Nucleus accumbens (tissue), 56 donors: ENCODE measurements around the gene C1orf159.
"Not testable (repeated sequence)": the region's sequence is repeated elsewhere in the genome, so short reads cannot be mapped to it uniquely, and the experiment has no call there.

ENCODE experiments used
- DNase-seq, 56 donors: peaks; one replicate each; lab custom pipeline; 2025; lab: John Stamatoyannopoulos, UW

Gene C1orf159

GRCh38 chr1:1120096-1120495 is 4.2 kb upstream of the C1orf159 start:
- DNase-seq = no peak

DNA sequence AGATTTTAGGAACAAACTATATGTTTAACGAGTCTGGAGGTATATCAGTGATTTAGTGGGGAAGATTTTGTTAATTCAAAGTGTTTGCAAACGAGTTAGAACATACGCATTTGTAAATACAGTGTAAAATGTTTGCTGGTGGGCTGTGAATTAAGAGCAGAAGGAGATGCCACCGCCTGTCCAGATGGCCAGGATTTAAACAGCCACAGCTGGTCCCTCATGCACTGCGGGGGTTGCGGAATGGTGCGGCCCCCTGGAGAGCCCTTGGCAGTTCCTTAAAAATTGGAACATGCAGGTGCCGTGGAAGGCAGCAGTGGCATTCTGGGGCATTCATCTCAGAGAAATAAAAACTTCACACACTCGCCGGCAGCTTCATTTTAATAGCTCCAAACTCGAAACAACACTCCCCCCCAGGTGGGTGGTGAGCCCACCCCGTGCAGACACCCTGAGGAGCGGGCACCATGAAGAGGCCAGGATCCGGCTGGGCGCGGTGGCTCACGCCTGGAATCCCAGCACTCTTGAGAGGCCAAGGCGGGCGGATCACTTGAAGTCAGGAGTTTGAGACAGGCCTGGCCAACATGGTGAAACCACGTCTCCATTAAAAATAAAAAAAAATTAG is 3.5 kb upstream of the C1orf159 start:
- DNase-seq = no peak

- no peak for DNase-seq
Observed at GRCh38 chr1:1118876-1119220, 3.0 kb upstream of the C1orf159 start.

DNA sequence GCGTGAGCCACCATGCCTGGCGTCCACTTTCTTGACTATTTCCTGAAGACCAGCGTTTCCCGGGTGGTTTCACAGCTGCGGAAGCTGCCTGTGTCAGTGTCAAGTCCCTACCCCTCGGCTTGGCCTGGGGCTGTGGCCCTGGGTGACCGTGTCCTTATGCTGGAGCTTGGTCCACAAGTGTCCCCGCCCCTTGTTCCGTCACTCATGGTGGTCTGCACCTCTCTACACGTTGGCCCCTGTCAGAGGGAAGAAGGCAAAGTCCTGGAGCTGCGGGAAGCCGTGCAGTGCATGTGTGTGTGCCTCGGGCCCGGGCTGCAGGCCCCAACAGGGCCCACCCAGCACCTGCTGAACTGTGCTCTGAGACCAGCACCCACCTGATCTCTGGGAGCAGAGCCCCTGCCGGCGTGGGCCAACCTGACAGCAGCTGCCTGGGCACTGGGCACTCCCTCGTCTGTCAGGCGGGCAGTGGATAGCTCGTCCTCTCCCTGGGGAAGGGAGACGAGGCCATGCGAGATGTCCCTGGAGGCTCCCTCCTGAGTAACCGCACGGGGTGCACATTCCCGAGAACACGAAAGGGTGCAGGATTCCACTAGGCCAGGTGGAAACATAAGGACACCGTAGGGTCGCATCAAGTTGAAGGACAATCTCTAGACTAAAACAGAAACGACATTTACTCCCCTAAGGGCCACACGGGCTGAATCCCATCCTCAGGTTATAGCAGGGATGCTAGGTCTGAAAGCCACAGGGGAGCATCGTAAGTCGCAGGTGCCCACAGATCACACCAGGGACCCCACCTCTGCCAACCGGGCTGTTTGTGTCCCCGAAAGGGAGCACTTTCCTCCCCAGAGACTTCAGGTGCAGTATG is 2.4 kb upstream of the C1orf159 start:
- DNase-seq = no peak

DNA sequence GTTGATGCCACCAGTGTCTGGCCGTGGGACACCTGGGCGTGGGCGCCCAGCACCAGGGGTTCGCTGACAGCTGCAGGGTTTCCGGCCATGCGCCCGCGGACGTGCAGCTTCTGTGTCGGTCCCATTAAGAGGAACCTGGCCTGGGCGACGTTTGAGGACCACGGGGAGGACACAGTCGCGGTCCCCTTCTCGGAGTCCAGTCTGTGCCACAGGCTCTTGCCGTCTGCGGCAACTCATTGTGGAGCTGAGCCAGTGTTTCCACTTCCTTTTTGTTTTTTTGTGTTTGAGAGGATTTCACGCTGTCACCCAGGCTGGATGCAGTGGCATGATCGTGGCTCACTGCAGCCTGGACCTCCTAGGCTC is 1.6 kb upstream of the C1orf159 start:
- DNase-seq = no peak

DNA sequence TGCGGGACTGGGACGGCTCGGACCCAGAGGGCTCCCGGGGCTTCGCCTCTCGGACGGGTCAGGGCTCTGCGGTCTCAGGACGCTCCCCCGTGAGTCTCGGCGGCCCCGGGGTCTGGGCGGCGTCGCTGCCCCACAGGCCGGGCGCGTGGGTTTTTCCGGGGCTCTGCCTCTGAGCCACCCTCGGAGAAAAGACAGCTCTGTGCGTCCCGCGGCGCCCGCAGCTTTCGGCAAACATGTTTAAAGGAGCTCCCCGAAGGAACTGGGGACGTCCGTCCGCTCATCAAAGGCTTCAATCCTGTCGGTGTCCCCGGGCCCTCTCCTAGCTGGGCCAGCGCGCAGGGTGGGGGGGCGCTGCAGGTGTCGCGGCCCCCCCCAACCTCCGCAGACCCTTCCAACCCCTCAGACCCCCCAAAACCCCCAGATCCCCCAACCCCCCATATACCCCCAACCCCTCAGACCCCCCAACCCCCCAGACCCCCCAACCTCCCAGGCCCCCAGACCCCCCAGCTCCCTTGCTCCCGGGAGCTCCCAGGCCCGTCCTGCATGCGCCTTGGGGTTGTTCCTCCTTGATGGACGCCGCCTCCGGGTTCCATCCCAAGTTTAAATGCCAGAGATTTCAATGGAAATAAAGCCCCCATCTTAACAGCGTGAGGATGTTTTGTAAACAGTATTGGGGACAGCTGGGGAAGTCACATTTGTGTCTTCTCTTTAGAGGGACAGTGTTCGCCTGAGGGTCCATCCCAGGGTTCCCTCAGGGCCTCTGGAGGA is 996 bp upstream of the C1orf159 start:
- peak in 3 of 56 donors; percentile 33 to 43 (median 43) for DNase-seq

GRCh38 chr1:1115136-1115785 is 628 bp downstream of the C1orf159 start:
- DNase-seq = no peak

- no peak for DNase-seq
Observed at GRCh38 chr1:1114431-1114830, 1.5 kb downstream of the C1orf159 start.

GRCh38 chr1:1112237-1112985 is 3.5 kb downstream of the C1orf159 start:
- no peak for DNase-seq

GRCh38 chr1:1111516-1112236 is 4.2 kb downstream of the C1orf159 start:
- DNase-seq = no peak

GRCh38 chr1:1110561-1110971 is 5.3 kb downstream of the C1orf159 start:
- DNase-seq = peak in 10 of 56 donors; percentile 6 to 59 (median 19)

DNA sequence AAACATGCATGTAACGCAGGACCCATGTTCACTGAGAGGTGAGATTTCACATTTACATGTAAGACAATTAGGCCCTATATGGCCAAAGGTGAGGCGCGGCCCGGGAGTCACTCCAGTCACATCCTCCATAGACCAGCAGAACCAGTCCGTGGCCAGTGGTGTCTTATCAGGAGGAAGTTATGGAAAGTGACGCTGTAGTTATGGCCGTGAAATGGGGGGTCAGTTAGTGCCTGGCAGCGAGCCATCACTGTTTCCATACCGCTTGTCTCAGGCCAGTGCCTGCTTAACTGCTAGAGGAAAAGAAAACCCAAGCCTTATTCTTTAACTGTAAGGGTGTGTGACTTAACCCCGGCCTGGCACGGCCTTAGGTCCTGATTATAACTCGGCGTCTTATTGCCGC is 6.1 kb downstream of the C1orf159 start:
- DNase-seq = no peak

DNA sequence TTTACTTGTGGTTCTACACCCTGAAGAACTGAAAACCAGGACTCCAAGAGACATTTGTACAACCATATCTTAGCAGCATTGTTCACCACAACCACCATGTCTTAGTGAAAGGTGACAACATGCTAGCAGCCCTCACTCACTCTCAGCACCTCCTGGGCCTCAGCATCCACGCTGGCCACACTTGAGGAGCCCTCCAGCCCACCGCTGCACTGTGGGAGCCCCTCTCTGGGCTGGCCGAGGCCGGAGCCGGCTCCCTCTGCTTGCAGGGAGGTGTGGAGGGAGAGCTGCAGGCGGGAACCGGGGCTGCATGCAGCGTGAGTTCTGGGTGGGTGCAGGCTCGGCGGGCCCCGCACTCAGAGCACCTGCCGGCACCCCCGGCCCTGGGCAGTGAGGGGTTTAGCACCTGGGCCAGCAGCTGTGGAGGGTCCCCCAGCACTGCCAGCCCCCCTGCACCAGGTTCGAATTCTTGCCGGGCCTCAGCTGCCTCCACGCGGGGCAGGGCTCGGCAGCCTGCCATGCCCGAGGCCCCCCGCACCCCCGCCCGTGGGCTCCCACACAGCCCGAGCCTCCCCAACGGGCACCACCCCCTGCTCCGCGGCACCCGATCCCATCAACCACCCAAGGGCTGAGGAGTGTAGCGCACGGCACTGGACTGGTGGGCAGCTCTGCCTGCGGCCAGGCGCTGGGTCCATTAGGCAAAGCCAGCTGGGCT is 9.2 kb downstream of the C1orf159 start:
- no peak for DNase-seq

DNA sequence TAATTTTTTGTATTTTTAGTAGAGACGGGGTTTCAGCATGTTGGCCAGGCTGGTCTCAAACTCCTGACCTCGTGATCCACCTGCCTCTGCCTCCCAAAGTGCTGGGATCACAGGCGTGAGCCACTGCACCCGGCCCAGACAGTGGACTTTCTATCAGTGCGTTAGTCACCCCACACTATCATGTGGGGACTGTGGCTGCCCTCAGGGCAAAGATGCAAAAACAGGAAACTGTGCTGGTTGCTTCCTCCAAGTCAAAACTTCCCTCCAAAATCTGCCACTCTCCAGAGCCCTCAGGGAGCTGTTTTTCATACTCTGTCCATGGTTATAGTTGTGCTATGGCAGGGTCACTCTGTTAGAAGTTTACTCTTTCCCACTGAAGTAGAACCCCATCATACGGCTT is 11.7 kb downstream of the C1orf159 start:
- DNase-seq = not testable (repeated sequence)

DNA sequence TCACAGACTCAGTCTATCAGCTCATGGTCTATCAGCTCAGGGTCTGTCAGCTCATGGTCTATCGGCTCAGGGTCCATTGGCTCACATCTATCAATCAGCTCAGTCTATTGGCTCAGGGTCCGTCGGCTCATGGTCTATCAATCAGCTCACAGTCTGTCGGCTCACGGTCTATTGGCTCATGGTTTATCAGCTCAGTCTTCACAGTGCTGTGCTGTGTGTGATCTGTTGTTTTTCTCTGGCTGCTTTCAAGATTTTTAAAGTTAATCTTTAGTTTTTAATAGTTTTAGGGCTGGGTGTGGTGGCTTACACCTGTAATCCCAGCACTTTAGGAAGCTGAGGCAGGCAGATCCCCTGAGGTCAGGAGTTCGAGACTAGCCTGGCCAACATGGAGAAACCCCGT is 14.4 kb downstream of the C1orf159 start:
- DNase-seq = no peak

DNA sequence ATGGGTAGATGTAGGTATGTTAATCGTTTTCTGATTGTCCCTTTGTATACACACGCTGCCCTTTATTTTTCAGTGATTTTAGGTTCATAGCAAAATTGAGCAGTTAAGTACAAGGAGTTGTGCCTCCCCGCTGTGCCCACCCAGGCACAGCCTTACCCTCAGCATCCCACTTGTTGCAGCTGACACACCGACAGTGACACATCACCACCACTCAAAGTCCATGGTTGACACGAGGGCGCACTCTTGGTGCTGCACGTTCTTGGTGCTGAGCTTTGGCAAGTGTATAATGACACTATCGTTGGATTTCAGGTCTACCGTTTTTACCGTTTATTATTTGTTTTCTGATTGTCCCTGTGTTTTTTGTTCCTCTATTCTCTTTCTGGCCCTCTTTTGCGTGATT is 15.6 kb downstream of the C1orf159 start:
- DNase-seq = no peak

DNA sequence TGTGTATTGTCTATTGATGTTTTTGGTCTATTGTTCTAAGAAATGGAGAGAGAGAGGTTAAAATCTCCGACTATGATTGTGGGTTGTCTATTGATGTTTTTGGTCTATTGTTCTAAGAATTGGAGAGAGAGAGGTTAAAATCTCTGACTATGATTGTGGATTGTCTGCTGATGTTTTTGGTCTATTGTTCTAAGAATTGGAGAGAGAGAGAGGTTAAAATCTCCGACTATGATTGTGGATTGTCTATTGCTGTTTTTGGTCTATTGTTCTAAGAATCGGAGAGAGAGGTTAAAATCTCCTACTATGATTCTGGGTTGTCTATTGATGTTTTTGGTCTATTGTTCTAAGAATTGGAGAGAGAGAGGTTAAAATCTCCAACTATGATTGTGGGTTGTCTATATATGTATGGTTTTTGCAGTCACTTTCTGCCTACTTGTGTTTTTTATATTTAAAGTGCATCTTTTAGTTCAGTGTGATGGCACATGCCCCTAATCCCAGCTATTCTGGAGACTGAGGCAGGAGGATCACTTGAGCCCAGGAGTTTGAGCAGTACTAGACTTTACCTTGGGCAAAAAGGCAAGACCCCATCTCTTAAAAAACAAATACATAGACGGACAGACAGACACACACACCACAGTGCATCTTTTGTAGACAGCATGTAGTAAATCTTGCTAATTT is 16.2 kb downstream of the C1orf159 start:
- DNase-seq = no peak

GRCh38 chr1:1098681-1099421 is 17.0 kb downstream of the C1orf159 start:
- no peak for DNase-seq
